WERI-Rb-1 (cell line): Measurements from ENCODE around the gene PMEL.
A peak's percentile ranks its signal among the peaks of the same experiment; 100 is the strongest.
"Not testable (repeated sequence)": the region's sequence is repeated elsewhere in the genome, so short reads cannot be mapped to it uniquely, and the experiment has no call there.

ENCODE experiments used
- DNase-seq: peaks from one replicate; pipeline ENCODE4 v3.0.0-alpha.2; 2020
- H3K27ac ChIP-seq: fragments of 250-450 bp; sonication (Bioruptor Pico); 2 replicates; pipeline ENCODE4 v1.5.1; 2020; ENCODE audit warnings: mild to moderate bottlenecking, moderate library complexity
- H3K27me3 ChIP-seq: fragments of 250-450 bp; sonication (Bioruptor Pico); 2 replicates; pipeline ENCODE4 v1.5.1; 2021; ENCODE audit warnings: mild to moderate bottlenecking, low read depth, moderate library complexity; ENCODE audit not compliant: insufficient read depth, severe bottlenecking
- H3K36me3 ChIP-seq: fragments of 250-450 bp; sonication (Bioruptor Pico); 2 replicates; pipeline ENCODE4 v1.5.1; 2020; ENCODE audit warnings: mild to moderate bottlenecking, moderate library complexity
- H3K4me3 ChIP-seq: 2 replicates; pipeline ENCODE4 v1.5.1; 2011; ENCODE audit warnings: low read depth, mild to moderate bottlenecking, control low read depth, low read length
- H3K9me3 ChIP-seq: fragments of 250-450 bp; sonication (Bioruptor Pico); 2 replicates; pipeline ENCODE4 v1.5.1; 2021; ENCODE audit warnings: mild to moderate bottlenecking, moderate library complexity; ENCODE audit not compliant: severe bottlenecking
- TF ChIP-seq, protein P1 (sequence below): IDR thresholded peaks from 2 replicates; pipeline ENCODE4 v1.5.1; 2011; ENCODE audit warnings: low read depth, mild to moderate bottlenecking, control low read depth, inconsistent platforms, low read length

Gene PMEL

DNA sequence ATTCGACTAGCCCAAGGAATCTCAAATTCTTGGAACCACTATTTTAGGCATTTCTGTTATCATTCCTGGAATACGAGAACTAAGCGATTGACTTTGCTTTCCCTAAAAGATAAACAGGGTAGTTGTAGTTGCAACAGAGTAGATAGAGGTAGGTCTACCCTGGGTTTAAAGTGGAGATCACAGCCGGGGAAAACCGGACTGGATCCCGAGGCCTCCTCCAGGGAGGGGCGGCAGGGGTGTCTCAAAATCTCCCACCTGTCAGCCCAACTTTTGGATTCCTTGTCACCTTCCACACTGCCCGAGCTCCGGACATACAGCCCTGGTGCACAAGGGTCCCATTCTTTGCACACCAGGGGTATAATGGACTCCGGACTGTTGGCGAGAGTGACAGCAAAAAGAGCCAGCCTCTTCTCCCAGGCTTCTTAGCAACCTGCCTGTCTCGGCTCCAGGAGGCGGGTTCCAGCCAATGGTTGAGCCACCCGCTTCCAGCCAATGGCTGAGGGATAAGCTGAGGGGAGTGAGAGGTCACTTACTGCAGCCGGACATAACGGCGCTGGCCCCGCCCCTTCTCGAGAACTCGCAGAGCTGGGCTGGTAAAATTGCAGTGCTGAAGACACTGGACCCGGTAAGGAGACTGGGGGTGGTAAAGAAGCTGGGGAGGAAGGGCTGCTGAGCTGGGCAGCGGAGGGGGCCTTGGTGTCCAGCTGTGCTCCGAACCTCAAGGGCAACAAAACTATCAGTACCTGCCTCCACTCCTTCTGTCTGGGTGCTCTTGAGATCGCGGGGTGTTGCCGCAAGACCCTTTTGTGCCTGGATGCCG, 31.1 kb upstream of the PMEL start, which contains the start of gene SUOX:
SUOX (plus strand) TSS at position 562 of the 820 bp plus-strand sequence. CDS start 4,946 bp downstream, outside the sequence.
- no peaks in the 10 kb centered on the region for H3K27me3 ChIP-seq
- H3K9me3 ChIP-seq, result no peaks in the 10 kb centered on the region
- peaks cover 28% of the 10 kb centered on the region for H3K36me3 ChIP-seq
- peak within 1 kb of the TSS; percentile 70 for H3K4me3 ChIP-seq
- TF ChIP-seq, protein P1, sequence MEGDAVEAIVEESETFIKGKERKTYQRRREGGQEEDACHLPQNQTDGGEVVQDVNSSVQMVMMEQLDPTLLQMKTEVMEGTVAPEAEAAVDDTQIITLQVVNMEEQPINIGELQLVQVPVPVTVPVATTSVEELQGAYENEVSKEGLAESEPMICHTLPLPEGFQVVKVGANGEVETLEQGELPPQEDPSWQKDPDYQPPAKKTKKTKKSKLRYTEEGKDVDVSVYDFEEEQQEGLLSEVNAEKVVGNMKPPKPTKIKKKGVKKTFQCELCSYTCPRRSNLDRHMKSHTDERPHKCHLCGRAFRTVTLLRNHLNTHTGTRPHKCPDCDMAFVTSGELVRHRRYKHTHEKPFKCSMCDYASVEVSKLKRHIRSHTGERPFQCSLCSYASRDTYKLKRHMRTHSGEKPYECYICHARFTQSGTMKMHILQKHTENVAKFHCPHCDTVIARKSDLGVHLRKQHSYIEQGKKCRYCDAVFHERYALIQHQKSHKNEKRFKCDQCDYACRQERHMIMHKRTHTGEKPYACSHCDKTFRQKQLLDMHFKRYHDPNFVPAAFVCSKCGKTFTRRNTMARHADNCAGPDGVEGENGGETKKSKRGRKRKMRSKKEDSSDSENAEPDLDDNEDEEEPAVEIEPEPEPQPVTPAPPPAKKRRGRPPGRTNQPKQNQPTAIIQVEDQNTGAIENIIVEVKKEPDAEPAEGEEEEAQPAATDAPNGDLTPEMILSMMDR, result no peak
- H3K27ac ChIP-seq, result peak within 1 kb of the TSS; percentile 49
- peak; percentile 97 for DNase-seq

DNA sequence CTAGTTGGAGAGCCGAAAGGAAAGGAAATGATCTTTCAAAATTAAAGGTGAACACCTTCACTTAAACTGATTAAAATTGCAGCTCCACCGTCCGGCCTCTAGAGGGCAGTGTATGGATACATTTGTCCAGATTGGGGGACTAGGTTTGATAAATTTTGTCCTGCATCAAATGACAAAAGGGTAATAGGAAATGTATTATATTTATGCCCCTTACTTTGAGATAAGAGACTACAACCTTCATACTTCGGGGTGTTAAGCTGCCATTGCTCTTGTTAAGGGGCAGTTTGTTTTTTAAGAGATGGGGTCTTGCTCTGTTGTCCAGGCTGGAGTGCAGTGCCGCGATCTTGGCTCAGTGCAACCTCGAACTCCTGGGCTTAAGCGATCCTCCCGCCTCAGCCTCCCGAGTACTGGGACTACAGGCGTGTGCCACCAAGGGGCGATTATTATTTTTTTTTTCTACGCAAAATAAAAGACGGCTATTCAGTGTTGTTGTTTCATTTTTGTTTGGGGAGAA, 30.4 kb upstream of the PMEL start:
- peak; percentile 57 for DNase-seq
- TF ChIP-seq, protein P1, result peak; percentile 48
- Histone ChIP-seq H3K27ac (no peak overlapping the region), H3K9me3 (no peaks in the 10 kb centered on the region), H3K27me3 (no peaks in the 10 kb centered on the region), H3K4me3 (peak overlapping the region; percentile 70), H3K36me3 (peaks cover 31% of the 10 kb centered on the region)

DNA sequence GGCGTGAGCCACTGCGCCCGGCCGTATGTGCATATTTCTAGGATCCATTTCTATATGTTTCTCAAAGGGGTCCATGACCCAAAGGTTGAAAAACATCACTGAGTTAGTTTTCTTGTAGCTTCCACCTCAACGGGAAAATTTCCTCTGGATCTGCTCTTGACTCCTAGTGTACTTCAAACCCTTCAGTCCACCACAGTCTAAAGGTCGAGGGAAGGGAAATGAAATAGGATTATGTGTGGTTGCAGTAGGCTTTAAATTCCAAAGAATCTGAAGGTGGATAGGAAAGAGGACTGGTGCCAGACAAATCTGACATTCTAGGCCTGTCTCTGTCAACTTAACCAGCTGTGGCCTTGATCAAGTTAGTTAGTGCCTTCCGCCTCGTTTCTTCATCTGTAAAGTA, 29.5 kb upstream of the PMEL start:
- no peaks in the 10 kb centered on the region for H3K9me3 ChIP-seq
- DNase-seq, result no peak
- H3K27me3 ChIP-seq, result no peaks in the 10 kb centered on the region
- peaks cover 40% of the 10 kb centered on the region for H3K36me3 ChIP-seq
- TF ChIP-seq, protein P1, result no peak
- H3K27ac ChIP-seq, result no peak overlapping the region
- no peak overlapping the region for H3K4me3 ChIP-seq

DNA sequence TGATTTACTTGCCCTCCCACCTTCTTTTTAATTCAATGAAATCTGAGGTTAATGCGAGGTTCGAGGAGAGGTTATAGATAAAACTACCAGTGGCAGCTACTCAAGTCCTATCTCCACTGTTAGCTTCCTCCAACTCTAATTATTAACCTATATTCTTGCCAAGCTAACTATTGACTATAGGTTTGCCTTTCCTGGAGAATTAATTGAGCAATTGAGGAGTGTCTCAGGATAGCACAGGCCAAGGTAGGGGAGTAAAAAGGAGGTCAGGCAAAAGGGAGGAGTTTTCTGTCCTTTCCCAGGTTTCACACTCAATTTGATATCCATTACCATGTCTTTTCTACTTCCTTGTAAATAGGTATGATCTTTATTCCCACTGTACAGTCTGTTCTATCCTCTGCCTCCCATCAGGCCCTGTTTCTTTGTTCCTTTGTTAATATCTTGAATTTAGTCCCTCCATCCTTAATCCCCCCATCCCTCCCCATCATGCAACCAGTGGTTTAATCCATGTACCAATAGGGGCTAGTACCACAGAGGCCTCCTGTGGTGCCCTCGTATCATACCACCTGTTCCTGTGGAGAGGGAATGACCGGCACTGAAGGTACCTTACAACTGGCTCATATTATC, 27.5 kb upstream of the PMEL start:
- no peaks in the 10 kb centered on the region for H3K27me3 ChIP-seq

DNA sequence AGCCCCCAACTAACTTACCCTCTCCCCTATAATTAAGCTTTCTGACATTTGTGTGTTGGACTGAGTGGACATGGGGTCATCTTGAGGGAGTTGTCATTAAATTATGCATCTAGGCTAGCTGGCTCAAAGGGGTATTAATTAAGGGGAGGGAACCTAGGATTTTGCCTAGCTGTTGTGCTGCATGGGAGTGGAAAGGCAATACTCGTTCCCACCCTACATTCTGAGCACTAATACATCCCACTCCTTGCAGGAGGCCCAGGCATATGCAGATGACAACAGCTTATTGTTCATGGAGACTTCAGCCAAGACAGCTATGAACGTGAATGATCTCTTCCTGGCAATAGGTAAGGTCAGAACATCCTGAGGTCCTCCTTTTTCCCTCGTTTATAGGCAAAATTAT, 25.3 kb upstream of the PMEL start:
- Histone ChIP-seq H3K27ac (no peak overlapping the region), H3K36me3 (peaks cover 69% of the 10 kb centered on the region), H3K4me3 (no peak overlapping the region), H3K27me3 (no peaks in the 10 kb centered on the region), H3K9me3 (no peaks in the 10 kb centered on the region)
- TF ChIP-seq, protein P1, result no peak
- no peak for DNase-seq

More for the DNA sequence above, 27.5 kb upstream of the PMEL start:
- TF ChIP-seq, protein P1, result no peak
- Histone ChIP-seq H3K9me3 (no peaks in the 10 kb centered on the region), H3K36me3 (peaks cover 58% of the 10 kb centered on the region), H3K4me3 (no peak overlapping the region), H3K27ac (peak overlapping the region; percentile 23; the same call in 1 of the 2 replicates)
- peak; percentile 27 for DNase-seq

DNA sequence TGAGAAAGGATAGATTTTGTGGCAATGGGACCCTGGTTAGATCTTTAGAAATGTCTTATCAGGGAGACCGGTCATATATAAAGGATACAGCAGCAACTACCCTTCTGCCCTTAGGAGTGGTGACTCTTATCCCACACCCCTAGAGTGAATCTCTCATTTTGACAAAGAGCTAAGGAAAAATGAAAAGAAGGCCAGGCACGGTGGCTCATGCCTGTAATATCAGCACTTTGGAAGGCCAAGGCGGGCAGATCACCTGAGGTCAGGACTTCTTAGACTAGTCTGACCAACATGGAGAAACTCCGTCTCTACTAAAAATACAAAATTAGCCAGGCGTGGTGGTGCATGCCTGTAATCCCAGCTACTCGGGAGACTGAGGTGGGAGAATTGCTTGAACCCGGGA, 20.1 kb upstream of the PMEL start:
- not testable (repeated sequence) for H3K9me3 ChIP-seq, H3K27ac ChIP-seq, H3K4me3 ChIP-seq, DNase-seq, H3K27me3 ChIP-seq
- peaks cover 51% of the 10 kb centered on the region for H3K36me3 ChIP-seq
